Measurements from ENCODE around the gene DPP6. TPM values are rescaled to one million over a fixed set of nuclear protein-coding genes. Genes with fewer than 3 reads are reported as not detected.
A peak's percentile ranks its signal among the peaks of the same experiment; 100 is the strongest.

Gene DPP6
- total RNA-seq, 2 experiments from 2014 or later, result not detected

DNA sequence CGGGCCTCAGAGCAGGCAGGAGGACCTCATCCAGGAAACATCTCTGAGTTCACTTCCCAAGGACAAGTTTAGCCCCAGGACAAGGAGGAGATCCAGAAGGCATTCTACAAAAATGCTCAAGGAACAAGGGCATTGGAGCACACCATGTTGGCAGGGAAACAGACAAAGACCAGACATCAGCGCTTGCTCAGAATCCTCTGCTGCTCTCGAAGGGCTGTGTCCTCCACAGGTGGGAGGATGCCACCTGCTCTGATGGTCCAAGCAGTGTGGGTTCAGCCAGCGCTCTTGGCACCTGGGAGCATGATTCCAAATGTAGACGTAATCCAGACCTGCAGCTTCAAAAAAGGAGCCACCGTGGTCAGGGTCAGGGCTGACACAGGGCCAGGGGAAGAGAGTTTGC lies 160.7 kb downstream of the DPP6 start:
- POLR2A ChIA-PET, result no interaction called here
- Mint-ChIP-seq H3K27me3 (no peaks in the 10 kb centered on the region), H3K4me1 (no peaks in the 10 kb centered on the region), H3K4me3 (no peak overlapping the region), H3K36me3 (ENCODE audit: low read depth) (no peaks in the 10 kb centered on the region), H3K27ac (no peak overlapping the region), H3K9me3 (ENCODE audit: low read depth) (peaks cover 5% of the 10 kb centered on the region)
- no peak for ATAC-seq
- no peak for DNase-seq
- CTCF ChIA-PET, result no interaction called here
- intact Hi-C loops (cut with DNase I, micrococcal nuclease), result no loop called here

DNA sequence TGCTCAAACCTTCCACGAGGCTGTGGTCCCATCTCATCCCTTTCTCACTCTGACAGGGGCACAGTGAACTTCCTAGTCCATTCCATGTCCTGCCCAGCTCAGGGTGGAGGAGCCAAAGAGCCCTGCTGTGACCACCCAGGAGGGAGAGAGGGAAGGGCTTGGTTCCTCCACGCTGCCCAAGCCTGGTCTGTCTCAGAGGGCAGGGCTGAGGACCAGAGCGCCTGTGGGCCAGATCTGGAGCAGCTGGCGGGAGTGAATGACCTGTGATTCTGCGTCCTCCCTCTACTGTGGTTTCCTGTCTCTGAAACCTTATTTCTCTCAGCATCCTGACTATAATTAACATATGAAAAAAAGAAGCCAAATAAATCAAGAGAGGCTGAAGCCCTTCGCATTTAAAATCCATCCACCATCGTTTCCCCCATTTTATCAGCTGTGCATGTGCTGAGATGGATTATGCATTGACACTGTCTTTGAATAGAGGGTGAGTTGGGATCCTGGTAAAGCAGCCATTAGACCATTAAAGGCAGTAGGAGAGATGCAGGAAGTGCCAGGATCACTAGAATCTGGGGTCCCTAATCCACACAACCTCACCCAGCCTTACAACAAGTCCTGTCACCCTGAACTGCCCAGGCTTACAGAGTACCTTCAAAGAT lies 165.6 kb downstream of the DPP6 start:
- Mint-ChIP-seq H3K36me3 (ENCODE audit: low read depth) (no peaks in the 10 kb centered on the region), H3K27me3 (no peaks in the 10 kb centered on the region), H3K9me3 (ENCODE audit: low read depth) (peaks cover 4% of the 10 kb centered on the region), H3K27ac (no peak overlapping the region), H3K4me1 (no peaks in the 10 kb centered on the region), H3K4me3 (no peak overlapping the region)
- intact Hi-C loops (cut with DNase I, micrococcal nuclease), result no loop called here
- POLR2A ChIA-PET, result no interaction called here
- CTCF ChIA-PET, result no interaction called here
- ATAC-seq, result no peak
- DNase-seq, result no peak

DNA sequence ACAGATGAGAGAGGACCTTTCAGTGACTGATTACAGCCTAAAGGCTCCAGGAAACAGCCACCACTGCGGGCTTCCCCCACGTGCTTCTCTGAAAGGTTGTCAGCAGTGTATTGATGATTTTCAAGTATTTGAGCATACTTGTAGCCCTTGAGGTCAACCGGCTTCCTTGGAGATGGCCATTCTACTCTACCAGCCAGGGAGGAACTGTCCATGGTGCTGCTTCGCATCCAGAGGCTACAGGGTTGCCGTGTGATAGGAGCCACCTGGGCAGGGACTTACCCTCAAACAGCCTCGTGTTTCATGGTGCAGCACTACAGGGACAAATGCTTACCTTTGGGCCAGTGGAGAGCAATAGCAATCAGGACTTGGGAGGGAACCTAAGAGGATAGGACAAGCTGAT lies 179.5 kb downstream of the DPP6 start:
- ChIA-PET POLR2A (no interaction called here), CTCF (no interaction called here)
- no peaks in the 10 kb centered on the region for H3K4me1 Mint-ChIP-seq
- H3K36me3 Mint-ChIP-seq (ENCODE audit: low read depth), result no peaks in the 10 kb centered on the region
- H3K27me3 Mint-ChIP-seq, result no peaks in the 10 kb centered on the region
- H3K4me3 Mint-ChIP-seq, result no peak overlapping the region
- ATAC-seq, result no peak
- intact Hi-C loops (cut with DNase I, micrococcal nuclease), result no loop called here
- DNase-seq, result peak; percentile 20
- peaks cover 8% of the 10 kb centered on the region for H3K9me3 Mint-ChIP-seq (ENCODE audit: low read depth)
- no peak overlapping the region for H3K27ac Mint-ChIP-seq

DNA sequence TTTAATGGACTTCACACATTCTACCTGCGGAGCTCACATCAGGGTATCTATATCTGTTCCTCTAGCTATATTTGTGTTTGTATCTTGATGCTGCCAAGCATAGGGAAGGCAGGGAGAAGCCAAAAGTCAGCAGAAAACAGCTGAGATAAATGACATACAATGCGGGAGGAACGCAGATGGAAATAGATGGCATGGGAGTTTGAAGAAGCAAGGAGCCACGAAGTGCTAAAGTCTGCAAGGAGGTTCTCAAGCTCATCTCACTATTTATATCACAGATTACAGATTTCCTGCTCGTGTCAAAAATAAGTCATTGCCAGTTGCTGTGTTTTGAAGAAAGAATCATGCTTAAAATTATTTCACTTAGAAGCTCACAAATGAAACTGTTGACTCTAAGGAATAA lies 180.5 kb downstream of the DPP6 start:
- DNase-seq (no peak), ATAC-seq (no peak)
- POLR2A ChIA-PET, result no interaction called here
- H3K27me3 Mint-ChIP-seq, result no peaks in the 10 kb centered on the region
- no peaks in the 10 kb centered on the region for H3K4me1 Mint-ChIP-seq
- no peak overlapping the region for H3K27ac Mint-ChIP-seq
- H3K9me3 Mint-ChIP-seq (ENCODE audit: low read depth), result peaks cover 8% of the 10 kb centered on the region
- no peak overlapping the region for H3K4me3 Mint-ChIP-seq
- intact Hi-C loops (cut with DNase I, micrococcal nuclease), result no loop called here
- CTCF ChIA-PET, result no interaction called here
- no peaks in the 10 kb centered on the region for H3K36me3 Mint-ChIP-seq (ENCODE audit: low read depth)

DNA sequence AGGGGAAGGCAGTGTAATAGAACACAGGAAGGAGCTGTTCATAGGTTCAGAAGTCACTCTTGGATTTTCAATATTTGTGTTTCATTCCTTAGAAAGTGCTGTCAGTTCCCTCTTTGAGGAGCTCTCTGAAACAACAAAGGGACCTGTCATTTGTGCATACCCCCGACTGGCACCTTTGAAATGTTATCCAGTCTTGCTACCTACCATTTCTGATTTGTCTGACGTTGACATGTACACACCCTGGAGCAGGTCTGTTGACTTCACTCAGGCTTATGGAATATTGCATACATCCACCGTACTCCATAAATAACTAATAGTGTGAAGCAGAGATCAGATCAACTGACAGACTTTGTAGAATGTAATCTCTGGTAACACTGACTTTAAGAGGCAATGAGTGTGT lies 189.8 kb downstream of the DPP6 start:
- H3K27ac Mint-ChIP-seq, result no peak overlapping the region
- peaks cover 8% of the 10 kb centered on the region for H3K9me3 Mint-ChIP-seq (ENCODE audit: low read depth)
- no peaks in the 10 kb centered on the region for H3K4me1 Mint-ChIP-seq
- ATAC-seq (no peak), DNase-seq (no peak)
- ChIA-PET POLR2A (no interaction called here), CTCF (no interaction called here)
- H3K27me3 Mint-ChIP-seq, result no peaks in the 10 kb centered on the region
- no peak overlapping the region for H3K4me3 Mint-ChIP-seq
- intact Hi-C loops (cut with DNase I, micrococcal nuclease), result no loop called here
- no peaks in the 10 kb centered on the region for H3K36me3 Mint-ChIP-seq (ENCODE audit: low read depth)

DNA sequence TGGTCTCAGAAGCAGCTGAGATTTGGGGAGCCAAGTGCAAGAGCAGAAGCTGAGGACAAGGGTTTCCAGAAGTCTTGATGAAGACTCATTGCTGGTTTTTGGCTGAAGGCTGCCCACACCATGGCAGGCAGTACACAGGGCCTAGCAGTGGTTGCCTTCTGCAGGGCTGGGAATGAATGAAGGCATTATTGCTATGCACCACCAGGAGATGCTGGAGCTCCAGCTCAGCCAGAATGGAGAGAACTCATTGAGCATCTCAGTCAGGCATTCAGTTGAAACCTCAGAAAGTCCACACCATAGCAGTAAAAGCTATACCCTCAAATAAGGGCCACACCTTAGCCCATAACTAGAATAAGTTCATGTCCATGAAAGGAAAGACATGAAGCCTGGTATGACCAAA lies 190.5 kb downstream of the DPP6 start:
- DNase-seq (no peak), ATAC-seq (no peak)
- Mint-ChIP-seq H3K4me3 (no peak overlapping the region), H3K36me3 (ENCODE audit: low read depth) (no peaks in the 10 kb centered on the region), H3K9me3 (ENCODE audit: low read depth) (peaks cover 8% of the 10 kb centered on the region), H3K27ac (no peak overlapping the region), H3K4me1 (no peaks in the 10 kb centered on the region), H3K27me3 (no peaks in the 10 kb centered on the region)
- ChIA-PET CTCF (no interaction called here), POLR2A (no interaction called here)
- intact Hi-C loops (cut with DNase I, micrococcal nuclease), result no loop called here

DNA sequence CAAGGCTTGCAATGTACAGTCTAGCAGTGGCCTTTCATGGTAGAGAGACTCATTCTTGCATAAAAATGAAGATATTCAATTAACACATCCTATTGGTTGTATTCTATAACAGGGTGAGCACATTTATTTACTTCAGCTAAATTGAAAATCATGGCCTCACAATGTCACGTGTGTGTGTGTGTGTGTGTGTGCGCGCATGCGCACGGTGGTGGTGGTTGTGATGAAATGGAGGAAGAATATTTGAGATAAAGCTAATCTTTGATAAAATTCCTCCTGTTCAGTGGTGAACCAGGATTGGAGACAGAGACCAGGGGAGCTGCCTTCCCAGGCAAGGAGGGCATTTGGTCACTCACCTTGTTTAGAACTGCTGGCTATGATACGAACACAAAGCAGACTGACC lies 199.8 kb downstream of the DPP6 start:
- H3K27me3 Mint-ChIP-seq, result no peaks in the 10 kb centered on the region
- POLR2A ChIA-PET, result no interaction called here
- DNase-seq (no peak), ATAC-seq (no peak)
- CTCF ChIA-PET, result no interaction called here
- intact Hi-C loops (cut with DNase I, micrococcal nuclease), result no loop called here
- no peak overlapping the region for H3K27ac Mint-ChIP-seq
- H3K9me3 Mint-ChIP-seq (ENCODE audit: low read depth), result peaks cover 9% of the 10 kb centered on the region
- H3K36me3 Mint-ChIP-seq (ENCODE audit: low read depth), result no peaks in the 10 kb centered on the region
- no peaks in the 10 kb centered on the region for H3K4me1 Mint-ChIP-seq
- H3K4me3 Mint-ChIP-seq, result no peak overlapping the region

DNA sequence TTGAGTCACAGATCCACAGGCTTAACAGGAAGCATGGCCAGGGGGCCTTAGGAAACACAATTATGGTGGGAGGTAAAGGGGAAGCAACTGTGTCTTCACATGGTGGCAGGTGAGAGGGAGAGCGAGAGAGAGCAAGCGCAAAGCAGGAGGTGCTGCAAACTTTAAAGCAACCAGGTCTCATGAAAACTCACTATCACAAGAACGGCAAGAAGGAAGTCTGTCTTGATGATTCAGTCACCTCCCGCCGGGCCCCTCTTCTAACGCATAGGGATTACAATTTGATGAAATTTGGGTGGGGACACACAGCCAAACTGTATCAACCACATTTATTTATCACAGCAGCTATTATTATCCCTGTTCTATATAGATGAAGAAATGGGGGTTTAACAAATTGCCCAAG lies 201.6 kb downstream of the DPP6 start:
- no peak overlapping the region for H3K27ac Mint-ChIP-seq
- DNase-seq (no peak), ATAC-seq (no peak)
- no peaks in the 10 kb centered on the region for H3K36me3 Mint-ChIP-seq (ENCODE audit: low read depth)
- CTCF ChIA-PET, result no interaction called here
- no peaks in the 10 kb centered on the region for H3K4me1 Mint-ChIP-seq
- H3K4me3 Mint-ChIP-seq, result no peak overlapping the region
- POLR2A ChIA-PET, result no interaction called here
- peaks cover 9% of the 10 kb centered on the region for H3K9me3 Mint-ChIP-seq (ENCODE audit: low read depth)
- no peaks in the 10 kb centered on the region for H3K27me3 Mint-ChIP-seq
- intact Hi-C loops (cut with DNase I, micrococcal nuclease), result no loop called here

DNA sequence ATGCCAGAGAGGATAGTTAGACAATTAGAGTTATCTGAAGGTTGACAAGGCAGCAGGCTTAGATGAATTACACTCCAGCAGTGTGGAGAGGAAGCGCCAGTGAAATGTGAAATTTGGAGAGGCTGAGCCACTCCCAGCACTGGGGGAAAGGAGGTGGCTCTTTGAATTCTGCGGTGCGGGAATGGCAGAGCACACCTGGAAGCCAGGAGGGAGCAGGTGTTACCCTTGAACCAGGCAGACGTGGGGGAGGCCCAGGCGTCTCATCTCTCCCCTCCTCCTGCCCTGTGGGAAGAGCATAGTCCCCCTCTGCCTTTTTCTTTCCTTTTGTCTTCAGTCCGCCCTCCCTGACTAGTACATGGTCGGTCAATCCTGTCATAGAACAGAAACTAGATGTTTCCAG lies 203.1 kb downstream of the DPP6 start:
- H3K9me3 Mint-ChIP-seq (ENCODE audit: low read depth), result peaks cover 9% of the 10 kb centered on the region

DNA sequence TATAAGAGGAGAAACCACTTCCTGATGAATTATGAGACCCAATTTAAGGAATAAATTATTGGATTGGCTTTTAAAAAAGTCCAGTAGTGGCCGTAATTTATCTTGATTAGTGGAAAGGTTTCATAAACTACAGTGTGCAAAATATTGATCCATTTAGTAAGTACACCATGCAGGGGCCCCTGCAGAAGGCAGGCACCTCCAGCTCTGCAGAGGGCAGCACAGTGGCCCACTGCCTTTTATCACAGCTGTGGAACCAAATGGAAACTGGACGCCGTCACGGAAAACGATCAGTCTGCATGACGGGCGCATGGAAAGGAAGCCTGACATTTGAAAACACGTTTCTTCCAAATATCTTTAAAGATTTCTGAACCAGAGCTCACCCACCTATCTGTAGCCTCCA lies 204.0 kb downstream of the DPP6 start:
- peaks cover 5% of the 10 kb centered on the region for H3K9me3 Mint-ChIP-seq (ENCODE audit: low read depth)
- POLR2A ChIA-PET, result no interaction called here
- intact Hi-C loops (cut with DNase I, micrococcal nuclease), result no loop called here
- no peak overlapping the region for H3K4me3 Mint-ChIP-seq
- no peaks in the 10 kb centered on the region for H3K36me3 Mint-ChIP-seq (ENCODE audit: low read depth)
- H3K27me3 Mint-ChIP-seq, result no peaks in the 10 kb centered on the region
- CTCF ChIA-PET, result no interaction called here
- H3K27ac Mint-ChIP-seq, result no peak overlapping the region
- ATAC-seq (no peak), DNase-seq (no peak)
- H3K4me1 Mint-ChIP-seq, result no peaks in the 10 kb centered on the region

More for the DNA sequence above, 203.1 kb downstream of the DPP6 start:
- Mint-ChIP-seq H3K4me1 (no peaks in the 10 kb centered on the region), H3K4me3 (no peak overlapping the region), H3K27ac (no peak overlapping the region), H3K36me3 (ENCODE audit: low read depth) (no peaks in the 10 kb centered on the region), H3K27me3 (no peaks in the 10 kb centered on the region)
- intact Hi-C loops (cut with DNase I, micrococcal nuclease), result no loop called here
- DNase-seq (no peak), ATAC-seq (no peak)
- POLR2A ChIA-PET, result no interaction called here
- CTCF ChIA-PET, result no interaction called here

DNA sequence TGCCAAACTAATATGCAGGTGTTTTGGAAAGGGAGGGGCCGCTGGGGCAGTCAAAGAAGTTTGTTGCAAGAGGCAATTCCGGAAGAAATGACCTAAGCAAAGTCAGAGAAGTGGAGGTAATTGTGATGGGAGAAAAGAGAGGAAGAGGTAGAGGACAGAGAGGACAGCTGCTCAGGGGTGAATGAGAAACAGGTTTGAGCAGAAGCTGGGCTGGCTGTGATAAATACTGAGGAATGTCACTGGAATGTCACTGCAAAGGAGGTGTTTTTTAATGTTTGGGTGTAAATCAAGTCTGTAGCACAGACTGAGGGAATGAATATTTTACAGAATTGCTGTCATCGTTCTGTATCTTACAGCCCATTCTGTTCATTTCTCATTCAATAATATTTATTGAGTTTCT lies 207.2 kb downstream of the DPP6 start:
- CTCF ChIA-PET, result interaction anchor here (0.7 kb wide), 1 partner anchor 986 kb away, joined by 3 read pairs; no protein-coding TSS in a partner anchor
- Mint-ChIP-seq H3K36me3 (ENCODE audit: low read depth) (no peaks in the 10 kb centered on the region), H3K9me3 (ENCODE audit: low read depth) (no peaks in the 10 kb centered on the region), H3K4me3 (no peak overlapping the region), H3K27ac (no peak overlapping the region), H3K4me1 (no peaks in the 10 kb centered on the region), H3K27me3 (no peaks in the 10 kb centered on the region)
- no peak for ATAC-seq
- POLR2A ChIA-PET, result no interaction called here
- no peak for DNase-seq
- intact Hi-C loops (cut with DNase I, micrococcal nuclease), result no loop called here

DNA sequence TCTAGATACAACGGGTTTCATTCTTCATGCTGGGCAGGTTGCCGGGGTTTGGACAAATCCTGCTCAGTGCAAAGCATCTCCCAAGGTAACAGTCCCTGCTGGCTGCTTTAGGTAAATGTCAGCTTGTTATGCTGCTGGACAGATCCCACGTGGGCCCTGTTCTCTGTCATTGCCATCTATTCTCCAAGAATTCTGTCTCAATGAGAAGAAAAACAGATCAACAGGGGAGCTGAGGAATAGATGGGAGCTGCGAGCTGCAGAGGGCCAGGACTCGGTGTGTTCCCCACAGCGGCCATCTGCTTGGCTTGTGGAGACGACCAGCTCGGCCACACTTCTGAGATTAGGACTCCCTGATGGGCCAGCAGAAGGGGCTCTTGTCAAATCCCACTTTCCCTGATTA lies 235.2 kb downstream of the DPP6 start:
- DNase-seq (no peak), ATAC-seq (no peak)
- Mint-ChIP-seq H3K27ac (no peak overlapping the region), H3K9me3 (ENCODE audit: low read depth) (peaks cover 5% of the 10 kb centered on the region), H3K36me3 (ENCODE audit: low read depth) (no peaks in the 10 kb centered on the region), H3K4me3 (no peak overlapping the region), H3K4me1 (no peaks in the 10 kb centered on the region), H3K27me3 (no peaks in the 10 kb centered on the region)
- intact Hi-C loops (cut with DNase I, micrococcal nuclease), result no loop called here
- CTCF ChIA-PET, result no interaction called here
- POLR2A ChIA-PET, result no interaction called here

DNA sequence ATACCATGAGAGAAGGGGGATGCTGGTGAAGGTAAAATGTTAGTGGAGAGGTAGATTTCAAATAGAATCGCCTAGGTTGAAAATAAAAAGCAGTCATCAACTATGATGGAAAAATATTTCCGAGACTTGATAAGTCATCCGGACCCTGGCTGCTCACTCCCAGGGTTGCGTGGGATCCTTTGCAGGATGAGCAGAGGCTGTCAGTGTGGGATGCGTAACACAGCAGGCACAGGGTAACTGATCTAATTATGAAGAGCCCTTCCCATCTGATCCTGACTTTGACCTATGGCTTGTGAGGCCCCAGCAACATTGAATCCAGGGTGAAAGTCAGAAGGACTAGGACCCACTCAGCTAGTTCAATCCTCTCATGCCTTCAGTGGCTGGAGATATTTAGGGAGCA lies 236.9 kb downstream of the DPP6 start:
- Mint-ChIP-seq H3K27ac (no peak overlapping the region), H3K27me3 (no peaks in the 10 kb centered on the region), H3K4me3 (no peak overlapping the region), H3K36me3 (ENCODE audit: low read depth) (no peaks in the 10 kb centered on the region), H3K4me1 (no peaks in the 10 kb centered on the region), H3K9me3 (ENCODE audit: low read depth) (peaks cover 5% of the 10 kb centered on the region)
- no peak for ATAC-seq
- ChIA-PET CTCF (no interaction called here), POLR2A (no interaction called here)
- DNase-seq, result no peak
- intact Hi-C loops (cut with DNase I, micrococcal nuclease), result no loop called here
